Activated CD4-positive, alpha-beta T cell treated with anti-CD3 and anti-CD28 coated beads, Interleukin-10, Interleukin-2, amounts not matched to agents 100 ng/mL and 50 ng/mL, durations not matched to agents 16 hours and 8 hours (primary cell): ENCODE measurements around the gene HPCAL1.

Source experiments
- DNase-seq: peaks from one replicate; pipeline ENCODE4 v3.0.0-alpha.2; 2020

HPCAL1 gene

DNA sequence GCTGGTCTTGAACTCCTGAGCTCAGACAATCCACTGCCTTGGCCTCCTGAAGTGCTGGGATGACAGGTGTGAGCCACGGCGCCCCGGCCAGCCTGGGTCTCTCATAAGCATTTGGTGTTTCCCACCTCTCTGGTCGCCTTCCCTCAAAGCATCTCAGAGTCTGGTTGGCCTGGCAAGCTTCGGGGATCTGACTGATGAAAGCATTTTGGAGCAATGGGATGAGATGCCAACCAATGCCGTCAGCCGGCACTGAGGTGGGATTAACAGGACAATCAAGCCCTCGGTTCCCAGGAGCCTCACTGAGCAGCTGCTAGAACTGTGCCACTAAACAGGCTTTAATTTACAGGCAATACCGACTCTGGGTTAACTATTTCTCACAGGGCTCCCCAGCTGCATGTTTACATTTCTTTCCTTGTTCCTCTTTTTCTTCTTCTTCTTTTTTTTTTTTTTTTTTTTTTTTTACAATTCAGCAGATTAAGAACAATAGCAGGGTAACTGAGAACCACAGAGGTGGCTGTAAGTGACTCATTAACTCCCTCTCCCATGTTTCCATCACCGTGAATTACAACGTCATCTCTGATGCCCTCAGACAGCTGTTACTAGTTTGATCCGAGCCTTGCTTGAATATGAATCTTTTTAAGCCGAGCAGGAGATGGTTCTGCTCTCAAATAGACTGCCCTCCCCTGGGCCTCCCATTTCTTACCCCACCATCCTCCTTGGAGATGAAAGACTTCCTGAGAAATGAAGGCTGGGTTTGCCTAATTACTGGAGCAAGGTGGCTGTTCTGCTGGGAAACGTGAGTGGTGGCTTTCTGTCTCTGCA lies 107.5 kb downstream of the HPCAL1 start:
- DNase-seq = peak; percentile 42

DNA sequence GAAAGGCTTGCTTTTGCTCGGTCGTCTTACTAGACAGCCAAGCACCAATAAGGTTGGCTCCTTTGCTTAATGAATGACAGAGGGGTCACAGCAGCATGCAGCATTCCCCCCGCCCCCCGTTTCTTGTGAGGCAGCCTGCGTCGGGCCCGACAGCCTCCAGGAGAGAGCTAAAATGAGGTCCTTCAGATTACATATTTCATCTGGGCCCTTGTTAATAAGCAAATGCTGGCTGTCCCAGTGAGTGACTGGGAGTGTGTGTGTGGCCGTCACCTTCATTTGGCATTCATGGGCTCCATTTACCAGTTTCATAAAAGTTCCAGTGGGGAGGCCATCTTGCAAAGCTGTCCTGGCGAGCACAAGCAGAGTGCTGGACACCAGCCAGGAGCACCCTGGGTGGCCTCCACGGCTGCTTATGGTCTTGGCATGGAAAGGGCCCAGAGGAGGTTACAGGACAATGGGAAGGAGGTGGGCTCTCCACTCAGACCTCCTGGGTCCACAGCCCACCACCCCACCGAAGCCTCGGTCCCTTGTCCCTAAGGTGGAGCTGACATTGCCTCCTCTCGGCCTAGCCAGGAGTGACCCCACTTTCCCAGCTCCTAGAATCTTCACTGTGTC lies 108.2 kb downstream of the HPCAL1 start:
- DNase-seq = no peak

DNA sequence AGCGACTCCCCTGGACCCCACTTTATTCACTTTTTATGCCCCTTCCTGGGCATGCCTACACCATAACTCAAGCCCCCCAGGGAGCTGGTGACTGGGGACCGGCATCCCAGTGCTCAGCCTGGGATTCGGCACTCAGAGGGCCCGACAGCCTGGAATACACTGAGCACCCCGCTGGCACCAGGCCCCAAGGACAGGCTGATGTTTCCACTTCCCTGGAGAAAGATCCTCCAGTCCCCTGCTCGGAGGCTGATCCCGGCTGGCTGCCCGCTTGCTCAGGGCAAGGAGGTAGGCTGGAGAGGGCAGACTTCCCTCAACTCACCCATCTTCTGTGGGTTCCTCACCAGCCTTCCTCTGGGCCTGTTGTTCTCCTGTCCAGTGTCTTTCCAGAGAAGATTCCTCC lies 108.9 kb downstream of the HPCAL1 start:
- no peak for DNase-seq

DNA sequence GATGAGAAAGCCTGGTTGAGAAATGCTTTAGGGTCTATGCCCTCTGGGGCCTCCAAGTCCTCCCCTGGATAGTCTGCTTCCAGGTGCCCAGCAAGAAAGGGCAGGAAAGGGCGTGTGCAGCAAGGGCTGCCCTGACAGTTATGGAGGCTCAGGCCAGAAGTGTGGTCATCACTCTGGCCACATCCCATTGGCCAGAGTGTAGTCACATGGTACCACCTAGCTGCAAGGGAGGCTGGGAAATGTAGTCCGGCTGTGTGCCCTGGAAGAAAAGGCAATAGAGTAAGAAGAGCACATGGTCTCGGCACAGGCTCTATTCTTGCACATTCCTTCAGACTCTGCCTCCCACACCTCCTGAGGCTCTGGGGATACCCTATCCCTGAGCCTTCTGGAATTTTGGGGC lies 109.7 kb downstream of the HPCAL1 start:
- DNase-seq = peak; percentile 75

DNA sequence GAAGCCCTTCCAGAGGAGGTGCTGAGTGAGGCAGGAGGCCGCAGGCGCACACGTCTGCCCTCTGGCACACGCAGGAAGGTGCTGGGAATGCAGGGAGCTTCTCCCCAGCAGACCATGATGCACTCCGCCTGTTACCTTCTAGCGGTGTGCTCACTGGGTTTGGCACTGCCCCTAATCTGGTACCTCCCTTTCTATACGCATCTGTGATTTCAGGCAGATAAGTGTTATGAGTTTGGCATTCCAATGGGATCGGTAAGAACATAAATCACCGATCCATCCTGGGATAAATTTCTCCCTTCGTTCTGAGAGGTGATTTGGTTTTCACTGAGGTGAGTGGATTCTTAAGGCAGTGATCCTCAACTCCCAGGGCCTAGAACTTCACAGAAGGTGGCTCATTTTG lies 110.8 kb downstream of the HPCAL1 start:
- DNase-seq = no peak

DNA sequence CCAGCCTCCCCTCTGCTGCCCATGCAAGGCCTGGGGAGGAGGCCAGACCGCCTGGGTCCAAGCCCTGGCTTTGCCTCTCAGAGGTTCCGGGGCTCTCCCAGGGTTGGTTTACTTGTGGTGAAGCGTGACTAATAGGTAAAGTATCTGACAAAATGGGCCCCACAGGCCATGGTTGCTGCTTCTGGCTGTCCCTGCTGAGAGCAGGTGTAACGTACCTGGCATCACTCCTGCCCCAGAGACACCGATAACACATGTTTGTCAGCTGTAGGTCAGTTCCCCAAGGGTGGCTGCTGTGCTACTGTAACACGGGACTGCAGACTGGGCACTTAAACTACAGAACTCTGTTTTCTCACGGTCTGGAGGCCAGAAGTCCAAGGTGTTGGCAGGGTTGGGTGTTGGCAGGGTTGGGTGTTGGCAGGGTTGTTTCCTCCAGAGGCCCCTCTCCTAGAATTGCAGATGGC lies 111.3 kb downstream of the HPCAL1 start:
- no peak for DNase-seq

DNA sequence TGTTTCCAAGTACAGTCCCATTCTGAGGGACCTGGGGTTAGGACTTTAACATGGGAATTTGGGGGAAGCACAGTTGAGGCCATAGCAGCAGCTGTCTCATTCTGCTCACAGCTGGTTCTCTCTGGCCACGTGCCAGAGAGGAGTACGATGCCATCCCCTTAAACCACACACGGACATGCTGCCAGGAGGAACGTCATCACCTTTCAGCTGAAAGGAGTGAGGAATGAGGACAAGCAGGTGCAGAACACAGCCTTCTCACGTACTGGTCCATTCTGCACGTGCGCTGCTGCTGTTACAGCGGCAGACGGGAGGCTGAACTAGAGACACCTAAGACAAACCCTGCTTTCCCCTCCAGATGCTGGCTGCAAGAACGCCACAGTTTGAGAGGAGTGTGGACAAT lies 111.9 kb downstream of the HPCAL1 start:
- DNase-seq = no peak

DNA sequence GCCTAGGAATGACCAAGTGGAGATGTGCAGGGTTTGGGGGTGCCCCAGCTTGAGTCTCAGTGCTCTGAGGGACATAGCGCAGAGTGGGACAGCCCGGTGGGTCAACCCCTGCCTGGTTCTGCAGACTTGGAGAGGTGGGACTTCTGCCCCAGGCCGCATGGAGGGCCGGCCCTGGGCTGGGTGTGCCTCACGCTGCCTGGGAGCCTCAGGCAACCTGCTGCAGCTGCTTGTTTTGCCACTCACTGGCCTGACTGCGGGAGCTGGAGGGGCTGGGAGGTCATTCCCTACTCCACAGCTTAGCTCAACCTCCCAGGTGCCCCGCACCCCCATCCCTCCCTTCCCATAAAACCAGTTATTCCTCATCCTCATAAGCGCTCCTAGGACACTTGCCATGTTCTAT lies 112.3 kb downstream of the HPCAL1 start:
- DNase-seq = no peak

DNA sequence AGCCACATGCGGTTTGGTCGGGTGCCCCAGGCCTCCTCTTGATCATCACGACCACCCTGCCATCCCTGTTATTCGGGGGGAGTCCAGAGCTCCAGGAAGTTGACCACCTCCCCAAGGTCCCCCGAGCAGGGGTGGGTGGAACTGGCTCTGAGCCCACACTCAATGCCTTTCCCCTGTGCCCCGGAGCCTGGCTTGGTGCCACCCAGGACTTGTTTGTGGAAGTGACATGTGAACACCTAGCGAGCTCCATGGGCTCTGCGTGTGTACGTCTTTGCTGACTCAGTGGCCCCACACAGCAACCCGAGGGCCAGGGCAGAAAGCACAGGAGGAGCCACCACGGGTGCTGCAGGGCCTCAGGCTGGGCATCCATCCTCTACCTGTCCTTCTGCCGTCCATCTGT lies 112.9 kb downstream of the HPCAL1 start:
- DNase-seq = no peak

DNA sequence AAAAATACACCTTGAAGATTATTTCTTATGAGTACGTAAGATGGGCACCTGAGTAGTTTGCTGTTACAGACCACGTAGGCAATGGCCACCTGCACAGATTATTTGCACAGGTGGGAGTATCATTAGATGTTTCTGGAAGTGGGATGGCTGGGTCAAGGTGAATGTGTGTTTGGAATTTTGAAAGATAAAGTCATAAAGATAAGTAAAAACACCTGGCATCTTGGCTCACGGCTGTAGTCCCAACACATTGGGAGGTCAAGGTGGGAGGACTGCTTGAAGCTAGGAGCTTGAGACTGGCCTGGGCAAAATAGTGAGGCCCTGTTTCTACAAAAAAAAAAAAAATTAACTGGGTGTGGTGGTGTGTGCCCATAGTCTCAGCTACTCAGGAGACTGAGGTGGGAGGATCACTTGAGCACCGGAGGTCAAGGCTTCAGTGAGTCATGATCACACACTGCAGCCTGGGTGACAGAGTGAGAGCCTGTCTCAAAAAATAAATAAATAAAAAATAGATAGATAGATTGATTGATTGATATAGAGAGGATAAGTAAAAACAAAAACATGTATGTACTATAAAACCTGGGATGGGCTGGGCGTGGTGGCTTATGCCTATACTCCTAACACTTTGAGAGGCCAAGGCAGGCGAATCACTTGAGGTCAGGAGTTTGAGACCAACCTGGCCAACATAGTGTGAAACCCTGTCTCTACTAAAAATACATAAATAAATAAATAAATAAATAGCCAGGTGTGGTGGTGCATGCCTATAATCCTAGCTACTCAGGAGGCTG lies 115.0 kb downstream of the HPCAL1 start:
- no peak for DNase-seq

DNA sequence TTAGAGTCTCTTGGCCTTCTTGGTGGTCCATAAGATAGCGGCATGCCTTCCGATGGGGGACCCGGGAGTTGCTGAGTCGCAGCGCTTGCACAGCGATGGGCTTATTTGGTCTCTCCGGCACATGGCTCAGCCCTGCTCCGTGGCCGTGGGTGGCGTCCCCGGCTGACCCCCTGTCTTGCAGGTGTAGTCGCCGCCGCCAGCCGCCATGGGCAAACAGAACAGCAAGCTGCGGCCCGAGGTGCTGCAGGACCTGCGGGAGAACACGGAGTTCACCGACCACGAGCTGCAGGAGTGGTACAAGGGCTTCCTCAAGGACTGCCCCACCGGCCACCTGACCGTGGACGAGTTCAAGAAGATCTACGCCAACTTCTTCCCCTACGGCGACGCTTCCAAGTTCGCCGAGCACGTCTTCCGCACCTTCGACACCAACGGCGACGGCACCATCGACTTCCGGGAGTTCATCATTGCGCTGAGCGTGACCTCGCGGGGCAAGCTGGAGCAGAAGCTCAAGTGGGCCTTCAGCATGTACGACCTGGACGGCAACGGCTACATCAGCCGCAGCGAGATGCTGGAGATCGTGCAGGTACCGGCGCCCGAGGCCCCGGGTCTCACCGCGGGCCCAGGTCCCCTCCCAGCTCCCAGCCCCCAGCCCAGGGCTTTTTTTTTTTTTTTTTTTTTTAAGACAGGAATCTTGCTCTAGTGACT lies 117.0 kb downstream of the HPCAL1 start:
- DNase-seq = no peak

DNA sequence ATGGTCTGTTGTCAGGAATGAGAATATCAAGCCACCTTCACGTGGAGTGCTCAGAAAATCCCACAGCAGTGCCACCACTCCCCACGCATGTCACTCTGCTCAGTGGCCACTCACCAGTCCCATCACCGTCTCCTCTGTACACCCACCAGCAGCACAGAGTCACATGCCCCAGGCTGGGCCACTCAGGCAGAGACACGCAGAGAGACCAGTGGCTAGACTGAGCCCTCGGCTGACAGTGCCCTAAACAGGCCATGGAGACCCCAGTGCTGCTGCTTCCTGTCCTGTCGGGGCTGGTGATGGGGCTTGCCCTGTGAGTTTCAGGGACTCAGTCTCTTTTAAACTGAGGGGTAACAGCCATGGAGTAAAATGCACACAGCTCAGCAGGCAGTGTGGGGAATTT lies 119.5 kb downstream of the HPCAL1 start:
- no peak for DNase-seq

DNA sequence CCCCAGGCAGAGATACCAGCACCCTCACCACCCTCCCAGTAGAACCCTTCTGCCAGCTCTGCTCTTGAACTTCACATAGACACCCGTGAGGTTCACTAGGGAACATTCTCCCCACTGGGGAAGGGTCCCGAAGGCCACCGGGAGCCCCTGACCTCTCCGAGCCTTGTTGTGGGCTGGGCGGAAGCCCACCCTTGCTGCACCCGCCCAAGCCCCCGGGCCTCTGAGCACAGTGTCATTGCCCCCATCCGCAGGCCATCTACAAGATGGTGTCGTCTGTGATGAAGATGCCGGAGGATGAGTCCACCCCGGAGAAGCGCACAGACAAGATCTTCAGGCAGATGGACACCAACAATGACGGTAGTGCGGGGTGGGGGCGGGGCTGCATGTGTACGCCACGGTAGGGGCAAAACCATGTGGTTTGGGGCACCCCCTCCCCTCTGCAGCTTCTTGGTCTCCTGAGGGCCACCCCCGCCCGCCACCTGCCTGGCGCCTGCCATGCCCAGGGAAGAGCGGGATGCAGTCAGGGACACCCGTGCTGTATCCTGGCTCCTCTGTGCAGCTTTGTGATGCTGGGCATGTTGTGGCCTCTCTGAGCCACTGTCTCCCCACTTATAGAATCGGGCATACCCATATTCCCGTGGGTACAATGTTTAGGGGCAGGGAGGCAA lies 120.2 kb downstream of the HPCAL1 start:
- DNase-seq = no peak

DNA sequence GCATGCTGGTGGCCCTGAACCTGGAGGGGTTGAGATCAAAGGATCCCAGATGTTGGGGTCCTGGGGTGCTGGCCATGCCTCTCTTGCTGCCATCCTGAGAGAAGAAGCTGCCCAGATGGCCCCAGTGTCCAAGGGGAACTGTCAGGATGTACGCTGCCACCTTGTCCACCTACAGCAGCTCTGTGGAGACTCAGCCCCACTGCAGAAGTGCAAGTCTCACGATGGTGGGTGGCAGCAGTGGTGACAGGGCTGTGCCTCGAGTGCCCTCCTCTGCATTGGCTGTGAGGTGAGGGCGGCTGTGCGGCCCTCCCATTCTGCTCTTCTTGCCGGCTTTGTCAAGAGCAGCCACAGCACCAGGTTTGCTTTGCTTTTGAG lies 120.7 kb downstream of the HPCAL1 start:
- DNase-seq = no peak

DNA sequence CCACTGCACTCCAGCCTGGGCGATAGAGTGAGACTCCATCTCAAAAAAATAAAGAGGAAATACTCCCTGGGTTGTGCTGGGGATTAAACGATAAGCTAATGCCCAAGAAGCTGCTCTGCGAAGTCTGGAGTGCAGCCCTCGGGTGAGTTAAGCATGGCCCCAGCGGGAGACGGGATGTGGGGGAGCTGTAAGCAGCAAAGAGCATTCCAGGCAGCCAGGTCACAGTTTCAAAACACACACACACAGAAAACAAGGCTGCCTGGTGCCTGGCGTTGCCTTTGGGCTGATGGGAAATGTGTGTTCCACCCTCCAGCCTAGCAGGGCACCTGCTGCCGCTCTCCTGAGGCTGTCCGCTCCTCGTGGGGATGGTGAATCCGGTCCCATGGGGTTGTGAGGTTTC lies 121.3 kb downstream of the HPCAL1 start:
- no peak for DNase-seq

DNA sequence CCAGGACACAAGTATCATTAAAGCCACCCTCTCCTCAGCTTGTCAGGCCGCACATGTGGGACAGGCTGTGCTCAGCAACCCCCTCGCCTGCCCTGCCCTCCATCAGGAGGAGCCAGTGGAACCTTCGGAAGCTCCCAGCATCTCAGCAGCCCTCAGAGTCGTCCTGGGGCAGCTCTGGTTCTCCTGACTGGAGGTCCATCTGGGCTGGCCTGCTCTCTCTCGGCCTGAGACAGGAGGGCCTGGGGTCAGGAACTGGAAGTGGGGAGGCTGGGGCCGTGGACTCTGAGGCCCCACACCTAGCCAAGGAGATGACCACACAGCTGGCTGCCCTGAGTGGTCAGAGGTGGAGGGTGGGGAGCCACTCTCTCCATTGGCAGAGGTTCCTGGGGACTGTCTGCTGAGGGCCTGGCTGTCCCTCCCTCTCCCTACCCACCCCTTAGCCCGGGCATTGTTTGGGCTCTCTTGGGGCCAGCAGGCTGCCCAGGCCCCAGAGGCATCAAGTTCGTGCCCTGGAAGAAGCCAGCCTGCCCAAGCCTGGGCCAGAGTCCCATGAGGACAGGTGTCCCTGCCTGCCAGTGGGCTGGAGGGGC lies 122.3 kb downstream of the HPCAL1 start:
- no peak for DNase-seq

DNA sequence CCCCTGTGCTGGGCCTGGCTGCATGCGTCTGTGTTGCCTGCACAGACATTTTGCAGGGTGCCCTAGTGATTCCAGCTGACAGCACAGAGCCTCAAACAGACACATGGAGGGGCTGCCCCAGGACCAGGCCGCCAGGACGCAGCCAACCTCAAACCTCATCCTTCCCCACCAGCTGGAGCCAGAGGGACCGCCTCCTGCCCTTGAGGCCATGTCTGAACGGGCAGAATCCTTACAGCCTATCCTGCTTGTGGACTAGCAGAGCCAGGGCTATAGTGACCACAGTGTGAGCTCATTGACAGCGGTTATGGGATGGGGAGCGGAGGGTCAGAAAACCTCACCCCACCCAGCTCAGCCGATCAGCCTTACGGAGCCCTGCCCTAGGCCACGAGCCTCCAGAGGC lies 123.0 kb downstream of the HPCAL1 start:
- DNase-seq = no peak

DNA sequence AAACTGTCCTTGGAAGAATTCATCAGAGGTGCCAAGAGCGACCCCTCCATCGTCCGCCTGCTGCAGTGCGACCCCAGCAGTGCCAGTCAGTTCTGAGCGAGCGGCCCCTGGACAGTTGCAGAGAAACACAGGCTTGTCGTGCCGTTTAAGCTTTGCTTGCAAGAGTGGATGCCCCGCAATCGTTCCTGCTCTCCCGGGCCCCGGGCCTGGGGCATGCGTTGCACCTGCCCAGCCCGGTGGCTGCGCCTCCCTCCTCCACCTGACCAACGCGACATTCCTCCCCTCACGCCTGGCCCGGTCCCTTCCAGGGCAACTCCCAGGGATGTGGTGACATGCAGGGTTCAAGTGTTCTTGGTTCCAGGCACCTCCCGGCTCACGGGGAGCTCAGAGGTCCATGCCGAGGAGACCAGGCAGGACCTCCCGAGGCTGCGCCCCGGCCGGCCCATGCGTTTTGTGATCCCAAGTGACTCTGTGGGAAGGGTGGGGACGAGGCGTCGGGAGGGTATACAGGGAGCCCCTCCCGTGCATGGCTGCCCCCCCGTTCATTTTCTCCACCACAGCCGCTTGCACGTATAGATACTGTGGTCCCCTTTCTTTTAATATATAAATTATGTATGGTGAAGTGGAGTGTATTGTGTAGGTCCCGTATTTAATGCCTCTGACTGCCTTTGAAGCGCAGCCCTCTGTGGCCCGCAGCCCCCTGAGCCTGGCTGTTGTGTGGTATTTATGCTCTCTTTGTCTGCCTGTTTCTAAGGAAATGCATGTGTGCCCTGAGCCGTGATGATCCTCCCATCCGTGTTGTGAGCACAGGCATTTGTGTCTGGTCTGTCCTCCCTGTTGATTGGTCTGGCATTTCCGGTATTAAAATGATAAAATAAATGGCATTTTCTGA lies 124.3 kb downstream of the HPCAL1 start:
- DNase-seq = no peak

DNA sequence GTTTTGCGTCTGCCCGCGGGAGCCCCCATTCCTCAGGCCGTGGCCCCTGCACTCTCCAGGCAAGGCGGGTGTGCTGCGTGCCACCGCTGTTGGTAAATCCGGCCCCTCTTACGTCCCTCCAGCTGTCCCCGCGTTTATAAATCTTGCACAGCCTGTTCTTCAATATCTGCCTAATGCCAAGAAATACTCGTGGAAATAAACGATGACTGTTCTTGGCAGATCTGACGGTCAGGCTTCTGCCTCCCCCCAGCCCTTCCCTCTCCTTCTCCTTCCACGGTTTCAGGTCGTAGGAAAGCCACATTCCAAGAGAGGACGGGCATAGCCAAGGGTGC lies 124.9 kb downstream of the HPCAL1 start:
- no peak for DNase-seq

DNA sequence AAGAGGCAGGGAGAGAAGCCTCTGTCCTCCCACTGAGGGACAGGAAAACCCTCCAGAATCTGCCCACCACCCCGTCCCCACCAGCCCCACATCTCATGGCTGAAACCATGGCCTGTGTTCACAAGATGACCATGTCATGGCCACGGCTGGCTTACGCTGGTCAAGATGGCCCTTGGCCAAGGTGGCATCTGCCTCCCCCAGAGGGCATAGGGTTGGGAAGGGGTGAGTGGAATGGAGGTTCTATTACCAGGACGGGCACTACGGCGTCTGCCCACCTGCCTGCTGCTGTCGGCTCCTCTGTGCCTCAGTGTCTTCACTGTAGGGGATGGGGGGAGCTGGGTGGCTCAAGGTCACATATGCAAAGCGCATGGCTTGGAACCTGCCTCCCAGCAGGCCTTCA lies 125.7 kb downstream of the HPCAL1 start:
- no peak for DNase-seq

DNA sequence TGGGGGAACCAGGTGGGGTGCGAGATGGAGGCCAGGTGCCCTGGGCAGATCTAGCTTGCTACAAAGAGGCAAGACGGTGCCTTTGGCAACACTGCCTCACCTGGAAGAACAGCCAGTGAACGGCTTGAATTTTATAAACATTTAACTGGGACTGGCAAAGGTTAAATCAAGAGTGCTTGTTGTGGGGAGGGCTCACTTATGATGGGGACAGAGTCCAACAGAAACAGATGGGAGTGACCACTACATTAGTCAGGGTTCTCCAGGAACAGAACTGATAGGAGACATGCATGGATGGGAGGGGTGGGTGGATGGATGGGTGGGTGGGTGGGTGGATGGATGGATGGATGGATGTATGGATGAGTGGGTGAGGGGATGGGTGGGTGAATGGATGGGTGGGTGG lies 126.2 kb downstream of the HPCAL1 start:
- DNase-seq = no peak
